Nephron (organoid): ENCODE results near the gene GALNT14.

ENCODE experiments used
- H3K27ac Mint-ChIP-seq, 3 experiments: 2 replicates each; pipeline ENCODE4 v1.8.0; 2020; ENCODE audit warnings: mixed read lengths in 3 of 3, mild to moderate bottlenecking in 2 of 3, moderate library complexity in 1 of 3
- H3K27me3 Mint-ChIP-seq: 2 replicates; pipeline ENCODE4 v1.8.0; 2021; ENCODE audit warnings: low read depth, mild to moderate bottlenecking, moderate library complexity, mixed read lengths
- H3K36me3 Mint-ChIP-seq: 2 replicates; pipeline ENCODE4 v1.8.0; 2020; ENCODE audit warnings: low read depth, mixed read lengths
- H3K4me1 Mint-ChIP-seq: 2 replicates; pipeline ENCODE4 v1.8.0; 2020; ENCODE audit warnings: mixed read lengths
- H3K4me3 Mint-ChIP-seq, 3 experiments: 2 replicates each; pipeline ENCODE4 v1.8.0; 2020; ENCODE audit warnings: mild to moderate bottlenecking in 3 of 3, mixed read lengths in 3 of 3, moderate library complexity in 2 of 3
- H3K9me3 Mint-ChIP-seq: 2 replicates; pipeline ENCODE4 v1.8.0; 2020; ENCODE audit warnings: mixed read lengths
- CTCF ChIP-seq, 3 experiments: fragments of 200-600 bp; sonication (generic); IDR thresholded peaks; one replicate each; pipeline ENCODE4 v1.5.0; 2021; ENCODE audit warnings: antibody characterized with exemption in 3 of 3; ENCODE audit not compliant: unreplicated experiment in 3 of 3

GALNT14 gene

GRCh38 chr2:31082002-31082401, 56.2 kb downstream of the GALNT14 start:
- no peak overlapping the region for H3K4me3 Mint-ChIP-seq
- no peak for TF ChIP-seq CTCF (IDR thresholded peaks at IDR 0.05; ENCODE audit: unreplicated experiment in 3 of 3)
- no peaks in the 10 kb centered on the region for H3K36me3 Mint-ChIP-seq
- H3K27ac Mint-ChIP-seq = peak overlapping the region; percentile 59 to 94 (median 87)
- peaks cover 31% of the 10 kb centered on the region for H3K27me3 Mint-ChIP-seq
- H3K9me3 Mint-ChIP-seq = peaks cover 2% of the 10 kb centered on the region
- peaks cover 12% of the 10 kb centered on the region for H3K4me1 Mint-ChIP-seq

- no peak for TF ChIP-seq CTCF (IDR thresholded peaks at IDR 0.05; ENCODE audit: unreplicated experiment in 3 of 3)
- H3K4me3 Mint-ChIP-seq = no peak overlapping the region
- peaks cover 12% of the 10 kb centered on the region for H3K4me1 Mint-ChIP-seq
- no peaks in the 10 kb centered on the region for H3K9me3 Mint-ChIP-seq
- peaks cover 29% of the 10 kb centered on the region for H3K27me3 Mint-ChIP-seq
- peak overlapping the region; percentile 59 to 94 (median 87) for H3K27ac Mint-ChIP-seq
- no peaks in the 10 kb centered on the region for H3K36me3 Mint-ChIP-seq
Measured at GRCh38 chr2:31081492-31081891, 56.7 kb downstream of the GALNT14 start.

- peaks cover 12% of the 10 kb centered on the region for H3K4me1 Mint-ChIP-seq
- H3K4me3 Mint-ChIP-seq = no peak overlapping the region
- H3K27ac Mint-ChIP-seq = peak overlapping the region in 2 of 3 experiments; percentile 38 to 56
- peaks cover 29% of the 10 kb centered on the region for H3K27me3 Mint-ChIP-seq
- no peak for TF ChIP-seq CTCF (IDR thresholded peaks at IDR 0.05; ENCODE audit: unreplicated experiment in 3 of 3)
- no peaks in the 10 kb centered on the region for H3K36me3 Mint-ChIP-seq
- no peaks in the 10 kb centered on the region for H3K9me3 Mint-ChIP-seq
Measured at GRCh38 chr2:31080361-31080760, 57.9 kb downstream of the GALNT14 start.

- no peaks in the 10 kb centered on the region for H3K36me3 Mint-ChIP-seq
- H3K27me3 Mint-ChIP-seq = peaks cover 34% of the 10 kb centered on the region
- no peaks in the 10 kb centered on the region for H3K9me3 Mint-ChIP-seq
- peak in 2 of 3 experiments; percentile 25 to 38 for TF ChIP-seq CTCF (IDR thresholded peaks at IDR 0.05; ENCODE audit: unreplicated experiment in 3 of 3)
- H3K4me3 Mint-ChIP-seq = no peak overlapping the region
- H3K27ac Mint-ChIP-seq = peak overlapping the region in 1 of 3 experiments; percentile 37
- peaks cover 12% of the 10 kb centered on the region for H3K4me1 Mint-ChIP-seq
Measured at GRCh38 chr2:31079665-31080064, 58.6 kb downstream of the GALNT14 start.

GRCh38 chr2:31078579-31079105, 59.6 kb downstream of the GALNT14 start:
- no peak for TF ChIP-seq CTCF (IDR thresholded peaks at IDR 0.05; ENCODE audit: unreplicated experiment in 3 of 3)
- Mint-ChIP-seq H3K27ac (peak overlapping the region in 1 of 3 experiments; percentile 60), H3K9me3 (no peaks in the 10 kb centered on the region), H3K4me1 (peaks cover 10% of the 10 kb centered on the region), H3K27me3 (peaks cover 39% of the 10 kb centered on the region), H3K36me3 (no peaks in the 10 kb centered on the region), H3K4me3 (no peak overlapping the region)

GRCh38 chr2:31078011-31078410, 60.2 kb downstream of the GALNT14 start:
- Mint-ChIP-seq H3K4me1 (peaks cover 5% of the 10 kb centered on the region), H3K27me3 (peaks cover 40% of the 10 kb centered on the region), H3K27ac (peak overlapping the region in 1 of 3 experiments; percentile 81), H3K36me3 (no peaks in the 10 kb centered on the region), H3K9me3 (no peaks in the 10 kb centered on the region), H3K4me3 (no peak overlapping the region)
- TF ChIP-seq CTCF (IDR thresholded peaks at IDR 0.05; ENCODE audit: unreplicated experiment in 3 of 3) = no peak
